ENCODE results near the gene ARVCF. TPM values are rescaled to one million over a fixed set of nuclear protein-coding genes. Genes with fewer than 3 reads are reported as not detected.

Gene ARVCF
- total RNA-seq, 1 donor from 2014 or later: 25.4 TPM

DNA sequence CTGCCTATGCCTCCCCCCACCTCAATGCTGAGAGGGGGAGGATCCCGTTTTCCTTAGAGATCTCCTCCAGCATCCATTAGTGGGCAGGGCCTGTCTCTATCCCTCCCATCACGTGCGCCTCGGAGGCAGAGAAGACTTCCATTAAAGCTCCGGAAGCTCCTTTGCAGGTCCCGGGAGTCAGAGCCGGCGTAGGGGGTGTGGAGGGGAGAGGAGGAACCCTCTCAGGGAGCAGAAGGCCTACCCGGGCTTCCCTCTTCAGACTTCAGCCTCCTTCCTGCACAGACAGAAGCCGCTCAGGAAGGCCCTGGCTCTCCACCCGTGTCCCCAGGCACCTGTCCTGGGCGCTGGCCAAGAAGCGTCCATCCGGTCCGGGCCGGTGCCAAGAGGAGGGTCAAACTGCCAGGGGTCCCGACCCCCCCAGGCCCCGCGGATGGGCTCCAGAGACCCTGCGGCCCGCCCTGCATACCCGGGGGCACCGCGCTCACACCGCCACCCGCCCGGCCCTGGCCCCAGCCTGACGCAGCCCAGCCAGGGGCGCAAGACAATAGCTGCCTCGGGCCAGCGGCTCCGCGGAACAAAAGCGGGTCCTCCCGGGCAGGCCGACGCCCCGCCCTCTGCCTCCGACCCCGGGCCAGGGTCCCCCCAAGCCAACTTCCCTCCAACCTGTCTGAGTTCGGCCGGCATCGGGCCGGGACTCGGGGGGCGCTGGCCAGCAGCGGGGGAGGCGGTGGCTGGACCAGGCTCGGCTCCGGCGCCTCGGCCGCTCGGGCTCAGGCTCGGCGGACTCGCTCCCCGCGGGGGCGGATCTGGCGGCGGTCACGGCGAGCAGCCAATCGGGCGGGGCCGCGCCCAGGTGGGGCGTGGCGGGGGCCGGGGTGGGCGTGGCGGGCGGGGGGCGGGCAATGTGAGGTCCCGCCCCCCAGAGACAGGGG lies 29.9 kb downstream of the ARVCF start:
- Histone ChIP-seq H3K27ac (replicated peaks) (peak overlapping the region; percentile 94), H3K4me1 (peaks cover 79% of the 10 kb centered on the region), H3K9me3 (replicated peaks) (no peaks in the 10 kb centered on the region), H3K36me3 (peaks cover 3% of the 10 kb centered on the region), H3K27me3 (ENCODE audit: low read depth) (no peaks in the 10 kb centered on the region), H3K4me3 (peak overlapping the region; percentile 94)
- intact Hi-C loops (cut with micrococcal nuclease): no loop called here
- TF ChIP-seq CTCF (IDR thresholded peaks at IDR 0.05; ENCODE audit: borderline replicate concordance): no peak
- DNase-seq: peak; percentile 80

GRCh38 chr22:19986011-19986409 lies 30.6 kb downstream of the ARVCF start:
- H3K4me3 ChIP-seq: peak overlapping the region; percentile 94
- peaks cover 10% of the 10 kb centered on the region for H3K36me3 ChIP-seq
- intact Hi-C loops (cut with micrococcal nuclease): no loop called here
- peak overlapping the region; percentile 94 for H3K27ac ChIP-seq (replicated peaks)
- peaks cover 73% of the 10 kb centered on the region for H3K4me1 ChIP-seq
- no peaks in the 10 kb centered on the region for H3K27me3 ChIP-seq (ENCODE audit: low read depth)
- DNase-seq: no peak
- no peaks in the 10 kb centered on the region for H3K9me3 ChIP-seq (replicated peaks)
- no peak for TF ChIP-seq CTCF (IDR thresholded peaks at IDR 0.05; ENCODE audit: borderline replicate concordance)

- H3K36me3 ChIP-seq: peaks cover 19% of the 10 kb centered on the region
- no peaks in the 10 kb centered on the region for H3K9me3 ChIP-seq (replicated peaks)
- peaks cover 66% of the 10 kb centered on the region for H3K4me1 ChIP-seq
- H3K4me3 ChIP-seq: peak overlapping the region; percentile 94
- intact Hi-C loops (cut with micrococcal nuclease): no loop called here
- no peaks in the 10 kb centered on the region for H3K27me3 ChIP-seq (ENCODE audit: low read depth)
- no peak for DNase-seq
- no peak for TF ChIP-seq CTCF (IDR thresholded peaks at IDR 0.05; ENCODE audit: borderline replicate concordance)
- peak overlapping the region; percentile 94 for H3K27ac ChIP-seq (replicated peaks)
Observed at GRCh38 chr22:19984851-19985811, 31.5 kb downstream of the ARVCF start.

DNA sequence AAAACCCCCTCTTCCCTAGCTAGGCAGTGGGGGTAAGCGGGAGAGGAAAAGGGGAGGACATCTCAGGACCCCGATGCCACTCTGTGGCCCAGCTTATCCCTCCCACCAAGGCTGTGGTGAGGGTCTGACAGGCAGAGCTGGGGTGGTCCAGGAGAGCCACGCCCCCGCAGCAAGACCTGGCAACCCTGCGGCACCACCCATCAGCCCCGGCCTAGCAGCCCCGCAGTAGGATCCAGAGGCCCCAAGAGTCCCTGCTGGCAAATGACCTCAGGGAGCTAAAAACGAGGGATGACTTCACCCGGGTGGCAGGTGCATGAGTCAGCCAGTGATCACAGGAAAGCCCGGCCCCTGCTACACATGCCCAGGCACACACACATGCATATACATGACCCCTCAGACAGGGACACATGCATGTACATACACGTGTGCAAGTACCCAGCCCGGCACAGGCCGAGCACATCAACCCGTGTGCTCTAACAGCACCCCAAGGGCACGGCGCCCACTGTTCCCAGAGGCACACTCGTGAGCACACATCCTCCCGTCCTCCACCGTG lies 32.3 kb downstream of the ARVCF start:
- DNase-seq: peak; percentile 71
- H3K36me3 ChIP-seq: peaks cover 27% of the 10 kb centered on the region
- peaks cover 66% of the 10 kb centered on the region for H3K4me1 ChIP-seq
- no peaks in the 10 kb centered on the region for H3K9me3 ChIP-seq (replicated peaks)
- peak overlapping the region; percentile 94 for H3K4me3 ChIP-seq
- peak overlapping the region; percentile 94 for H3K27ac ChIP-seq (replicated peaks)
- intact Hi-C loops (cut with micrococcal nuclease): no loop called here
- H3K27me3 ChIP-seq (ENCODE audit: low read depth): no peaks in the 10 kb centered on the region
- no peak for TF ChIP-seq CTCF (IDR thresholded peaks at IDR 0.05; ENCODE audit: borderline replicate concordance)

GRCh38 chr22:19983741-19984140 lies 32.9 kb downstream of the ARVCF start:
- Histone ChIP-seq H3K27me3 (ENCODE audit: low read depth) (no peaks in the 10 kb centered on the region), H3K9me3 (replicated peaks) (no peaks in the 10 kb centered on the region), H3K4me3 (peak overlapping the region; percentile 30), H3K27ac (replicated peaks) (peak overlapping the region; percentile 94), H3K4me1 (peaks cover 61% of the 10 kb centered on the region), H3K36me3 (peaks cover 33% of the 10 kb centered on the region)
- no peak for TF ChIP-seq CTCF (IDR thresholded peaks at IDR 0.05; ENCODE audit: borderline replicate concordance)
- intact Hi-C loops (cut with micrococcal nuclease): no loop called here
- no peak for DNase-seq
